ENCODE results near the gene UBXN10. TPM values are rescaled to one million over a fixed set of nuclear protein-coding genes. Genes with fewer than 3 reads are reported as not detected.

Gene UBXN10
- total and polyA plus RNA-seq, 2 experiments from 2014 or later: 1.3 to 1.8 TPM

- Histone ChIP-seq H3K27me3 (peaks cover 23% of the 10 kb centered on the region), H3K4me1 (ENCODE audit: low read depth) (peaks cover 18% of the 10 kb centered on the region), H3K27ac (peak overlapping the region; percentile 44), H3K4me3 (no peak overlapping the region), H3K36me3 (no peaks in the 10 kb centered on the region), H3K9me3 (ENCODE audit: low read depth) (no peaks in the 10 kb centered on the region)
- no peak for DNase-seq (ENCODE audit: low read depth in 1 of 2, low spot score in 1 of 2)
- no peak for TF ChIP-seq CTCF (IDR thresholded peaks at IDR 0.05; ENCODE audit: low read depth, low read length)
Measured at GRCh38 chr1:20220036-20220435, 34.1 kb downstream of the UBXN10 start.

GRCh38 chr1:20223106-20223505, 37.2 kb downstream of the UBXN10 start:
- H3K4me1 ChIP-seq (ENCODE audit: low read depth): peaks cover 18% of the 10 kb centered on the region
- no peaks in the 10 kb centered on the region for H3K36me3 ChIP-seq
- no peak for TF ChIP-seq CTCF (IDR thresholded peaks at IDR 0.05; ENCODE audit: low read depth, low read length)
- H3K27ac ChIP-seq: no peak overlapping the region
- DNase-seq (ENCODE audit: low read depth in 1 of 2, low spot score in 1 of 2): no peak
- peaks cover 17% of the 10 kb centered on the region for H3K27me3 ChIP-seq
- H3K9me3 ChIP-seq (ENCODE audit: low read depth): no peaks in the 10 kb centered on the region
- H3K4me3 ChIP-seq: no peak overlapping the region

- H3K4me1 ChIP-seq (ENCODE audit: low read depth): peaks cover 18% of the 10 kb centered on the region
- no peak for TF ChIP-seq CTCF (IDR thresholded peaks at IDR 0.05; ENCODE audit: low read depth, low read length)
- H3K36me3 ChIP-seq: no peaks in the 10 kb centered on the region
- H3K27ac ChIP-seq: no peak overlapping the region
- peaks cover 20% of the 10 kb centered on the region for H3K27me3 ChIP-seq
- H3K4me3 ChIP-seq: no peak overlapping the region
- H3K9me3 ChIP-seq (ENCODE audit: low read depth): no peaks in the 10 kb centered on the region
- DNase-seq (ENCODE audit: low read depth in 1 of 2, low spot score in 1 of 2): no peak
Measured at GRCh38 chr1:20223551-20224419, 37.9 kb downstream of the UBXN10 start.

GRCh38 chr1:20224546-20224945, 38.6 kb downstream of the UBXN10 start:
- H3K4me1 ChIP-seq (ENCODE audit: low read depth): peaks cover 16% of the 10 kb centered on the region
- no peak overlapping the region for H3K4me3 ChIP-seq
- H3K36me3 ChIP-seq: no peaks in the 10 kb centered on the region
- no peak for DNase-seq (ENCODE audit: low read depth in 1 of 2, low spot score in 1 of 2)
- TF ChIP-seq CTCF (IDR thresholded peaks at IDR 0.05; ENCODE audit: low read depth, low read length): no peak
- H3K27ac ChIP-seq: no peak overlapping the region
- H3K27me3 ChIP-seq: peaks cover 25% of the 10 kb centered on the region
- H3K9me3 ChIP-seq (ENCODE audit: low read depth): no peaks in the 10 kb centered on the region

- DNase-seq (ENCODE audit: low read depth in 1 of 2, low spot score in 1 of 2): no peak
- TF ChIP-seq CTCF (IDR thresholded peaks at IDR 0.05; ENCODE audit: low read depth, low read length): no peak
- H3K9me3 ChIP-seq (ENCODE audit: low read depth): no peaks in the 10 kb centered on the region
- H3K4me3 ChIP-seq: no peak overlapping the region
- H3K27ac ChIP-seq: no peak overlapping the region
- H3K36me3 ChIP-seq: no peaks in the 10 kb centered on the region
- H3K27me3 ChIP-seq: peaks cover 25% of the 10 kb centered on the region
- no peaks in the 10 kb centered on the region for H3K4me1 ChIP-seq (ENCODE audit: low read depth)
Measured at GRCh38 chr1:20227704-20228103, 41.8 kb downstream of the UBXN10 start.

Measured in cardiac muscle cell (in vitro differentiated cells and primary cell).